ENCODE results near the gene ADAMTS17. TPM values are rescaled to one million over a fixed set of nuclear protein-coding genes. Genes with fewer than 3 reads are reported as not detected.
A peak's percentile ranks its signal among the peaks of the same experiment; 100 is the strongest.

The ADAMTS17 gene
- total and polyA plus RNA-seq, 7 donors, result 4.4 to 93.0 (median 7.2) TPM

DNA sequence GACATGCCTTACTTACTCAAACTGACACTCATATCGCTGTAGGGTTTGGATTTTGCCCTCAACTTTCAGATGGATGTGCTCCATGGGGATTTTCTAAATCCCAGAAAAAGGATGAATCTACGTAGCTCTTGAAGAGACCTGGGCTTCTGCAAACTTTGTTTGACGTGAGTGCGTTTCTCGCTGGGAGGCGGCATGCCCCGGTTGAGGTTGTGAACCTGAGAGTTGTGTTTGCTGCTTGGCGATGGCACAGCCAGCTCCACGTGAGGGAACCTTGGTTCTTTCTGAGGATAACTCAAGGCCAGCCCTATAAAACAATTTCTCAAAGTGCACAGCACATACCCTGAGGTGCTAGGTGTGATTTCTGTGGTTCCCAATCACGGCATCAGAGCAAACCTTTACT is 209.5 kb downstream of the ADAMTS17 start:
- Histone ChIP-seq H3K4me1 (no peaks in the 10 kb centered on the region), H3K27me3 (ENCODE audit: insufficient read depth in 3 of 3, low read length in 2 of 3) (no peaks in the 10 kb centered on the region), H3K4me3 (no peak overlapping the region), H3K27ac (no peak overlapping the region), H3K9me3 (no peaks in the 10 kb centered on the region), H3K36me3 (ENCODE audit: insufficient read depth in 1 of 2, low read depth in 1 of 2) (peaks cover 0 to 22% of the 10 kb centered on the region in 2 donors)
- ATAC-seq, result no peak
- 90 to 94% (median 93%) methylated on average over 10 of the region's 10 CpGs for WGBS, 3 donors
- intact Hi-C loops (cut with DNase I), result loop anchor here in 1 of 2 donors (5.0 kb wide), 1 partner anchor 205 kb away; no protein-coding TSS in a partner anchor
- TF ChIP-seq, protein P1, sequence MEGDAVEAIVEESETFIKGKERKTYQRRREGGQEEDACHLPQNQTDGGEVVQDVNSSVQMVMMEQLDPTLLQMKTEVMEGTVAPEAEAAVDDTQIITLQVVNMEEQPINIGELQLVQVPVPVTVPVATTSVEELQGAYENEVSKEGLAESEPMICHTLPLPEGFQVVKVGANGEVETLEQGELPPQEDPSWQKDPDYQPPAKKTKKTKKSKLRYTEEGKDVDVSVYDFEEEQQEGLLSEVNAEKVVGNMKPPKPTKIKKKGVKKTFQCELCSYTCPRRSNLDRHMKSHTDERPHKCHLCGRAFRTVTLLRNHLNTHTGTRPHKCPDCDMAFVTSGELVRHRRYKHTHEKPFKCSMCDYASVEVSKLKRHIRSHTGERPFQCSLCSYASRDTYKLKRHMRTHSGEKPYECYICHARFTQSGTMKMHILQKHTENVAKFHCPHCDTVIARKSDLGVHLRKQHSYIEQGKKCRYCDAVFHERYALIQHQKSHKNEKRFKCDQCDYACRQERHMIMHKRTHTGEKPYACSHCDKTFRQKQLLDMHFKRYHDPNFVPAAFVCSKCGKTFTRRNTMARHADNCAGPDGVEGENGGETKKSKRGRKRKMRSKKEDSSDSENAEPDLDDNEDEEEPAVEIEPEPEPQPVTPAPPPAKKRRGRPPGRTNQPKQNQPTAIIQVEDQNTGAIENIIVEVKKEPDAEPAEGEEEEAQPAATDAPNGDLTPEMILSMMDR (IDR thresholded peaks at IDR 0.05), result no peak
- no peak for DNase-seq

DNA sequence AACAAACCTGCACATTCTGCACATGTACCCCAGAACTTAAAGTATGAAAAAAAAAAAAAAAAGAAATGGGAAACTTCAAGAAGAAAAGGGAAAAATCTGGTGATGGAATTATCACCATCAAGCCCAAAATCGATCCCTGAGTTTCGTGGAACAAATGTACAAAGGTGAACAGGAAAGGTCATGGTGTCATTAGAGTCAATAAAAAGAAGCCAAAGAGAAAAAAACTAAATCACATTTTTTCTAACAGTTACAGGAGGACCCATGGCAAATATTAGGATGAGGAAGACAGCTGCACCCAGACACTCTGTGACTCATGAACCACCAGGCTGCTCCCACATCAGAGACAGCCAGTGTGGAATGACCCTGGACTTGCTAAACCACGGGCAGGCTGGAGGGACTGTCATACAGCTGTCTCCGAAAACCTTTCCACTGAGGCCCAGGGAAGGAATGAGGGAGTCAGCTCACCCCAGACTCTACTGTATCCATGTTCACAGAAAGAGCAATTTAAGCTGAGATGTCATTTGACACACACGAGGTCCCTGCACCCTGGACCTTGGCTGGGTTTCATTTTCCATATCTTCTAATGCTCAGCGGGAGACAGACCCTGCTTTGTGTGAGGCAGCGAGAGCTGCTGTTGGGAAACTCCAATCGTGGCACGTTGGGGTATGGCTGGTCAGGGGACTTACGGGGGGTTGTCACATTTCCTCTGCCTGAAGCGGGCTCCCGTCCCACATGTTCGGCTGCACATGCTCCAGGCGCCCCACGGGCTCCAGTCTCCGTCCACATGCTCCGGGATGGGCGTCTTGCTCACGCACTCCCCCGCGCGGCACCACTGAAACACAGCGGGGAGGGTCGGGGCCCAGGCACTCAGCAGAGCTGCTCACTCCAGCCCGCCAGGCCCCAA is 210.2 kb downstream of the ADAMTS17 start:
- TF ChIP-seq, protein P1 (IDR thresholded peaks at IDR 0.05), result peak; percentile 47
- H3K4me3 ChIP-seq, result peak overlapping the region; percentile 20
- DNase-seq (no peak), ATAC-seq (peak; percentile 25 to 86 (median 64))
- intact Hi-C loops (cut with DNase I), result loop anchor here in 1 of 2 donors (5.0 kb wide), 1 partner anchor 204 kb away; no protein-coding TSS in a partner anchor
- no peaks in the 10 kb centered on the region for H3K27me3 ChIP-seq (ENCODE audit: insufficient read depth in 3 of 3, low read length in 2 of 3)
- no peak overlapping the region for H3K27ac ChIP-seq
- WGBS, 3 donors, result 51 to 64% (median 64%) methylated on average over 25 of the region's 25 CpGs
- no peaks in the 10 kb centered on the region for H3K9me3 ChIP-seq
- no peaks in the 10 kb centered on the region for H3K4me1 ChIP-seq
- peaks cover 0 to 22% of the 10 kb centered on the region in 2 donors for H3K36me3 ChIP-seq (ENCODE audit: insufficient read depth in 1 of 2, low read depth in 1 of 2)

DNA sequence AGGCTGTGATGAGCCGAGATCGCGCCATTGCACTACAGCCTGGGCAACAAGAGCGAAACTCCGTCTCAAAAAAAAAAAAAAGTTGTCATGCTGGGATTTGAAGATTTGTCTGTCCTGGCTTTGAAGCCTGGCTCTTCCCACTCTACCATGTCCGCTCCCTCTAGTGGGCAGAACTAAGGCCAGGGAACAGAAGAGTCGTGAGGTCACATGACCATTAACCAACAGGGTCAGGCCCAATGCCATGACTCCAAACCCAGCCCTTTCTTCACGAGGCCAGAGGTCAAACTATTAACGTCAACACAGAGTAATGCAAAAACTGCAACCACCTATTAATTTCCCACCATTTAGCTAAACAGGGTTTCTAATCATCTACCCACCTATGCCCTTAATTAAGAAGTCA is 212.1 kb downstream of the ADAMTS17 start:
- no peaks in the 10 kb centered on the region for H3K4me1 ChIP-seq
- intact Hi-C loops (cut with DNase I), result loop anchor here (5.0 to 10.0 kb wide), 2 partner anchors 195 to 202 kb away; no protein-coding TSS in a partner anchor
- DNase-seq (no peak), ATAC-seq (no peak)
- 68 to 94% (median 70%) methylated on average over 9 of the region's 9 CpGs for WGBS, 3 donors
- TF ChIP-seq, protein P1 (IDR thresholded peaks at IDR 0.05), result no peak
- no peak overlapping the region for H3K27ac ChIP-seq
- H3K4me3 ChIP-seq, result no peak overlapping the region
- no peaks in the 10 kb centered on the region for H3K27me3 ChIP-seq (ENCODE audit: insufficient read depth in 3 of 3, low read length in 2 of 3)
- H3K9me3 ChIP-seq, result no peaks in the 10 kb centered on the region
- H3K36me3 ChIP-seq (ENCODE audit: insufficient read depth in 1 of 2, low read depth in 1 of 2), result peaks cover 0 to 25% of the 10 kb centered on the region in 2 donors

- Histone ChIP-seq H3K4me1 (no peaks in the 10 kb centered on the region), H3K27ac (peak overlapping the region; percentile 46), H3K36me3 (ENCODE audit: insufficient read depth in 1 of 2, low read depth in 1 of 2) (peaks cover 0 to 17% of the 10 kb centered on the region in 2 donors), H3K27me3 (ENCODE audit: insufficient read depth in 3 of 3, low read length in 2 of 3) (no peaks in the 10 kb centered on the region), H3K9me3 (peaks cover 18% of the 10 kb centered on the region), H3K4me3 (no peak overlapping the region)
- intact Hi-C loops (cut with DNase I), result loop anchor here in 1 of 2 donors (10.0 kb wide), 1 partner anchor 191 kb away; no protein-coding TSS in a partner anchor
- DNase-seq, result peak; percentile 80 to 82
- ATAC-seq, result peak; percentile 46 to 80 (median 71)
- TF ChIP-seq, protein P1 (IDR thresholded peaks at IDR 0.05), result no peak
- 54 to 67% (median 62%) methylated on average over 19 of the region's 19 CpGs for WGBS, 3 donors
Observed at GRCh38 chr15:100125401-100126191, 216.2 kb downstream of the ADAMTS17 start.

All from psoas muscle (tissue), 8 donors.